ENCODE data around the gene FBRSL1. TPM values are rescaled to one million over a fixed set of nuclear protein-coding genes. Genes with fewer than 3 reads are reported as not detected.

Gene FBRSL1
- total and polyA plus RNA-seq, 2 donors (not counting 1 experiment from before 2014, with no cell fraction given) = 62.6 to 112 TPM

DNA sequence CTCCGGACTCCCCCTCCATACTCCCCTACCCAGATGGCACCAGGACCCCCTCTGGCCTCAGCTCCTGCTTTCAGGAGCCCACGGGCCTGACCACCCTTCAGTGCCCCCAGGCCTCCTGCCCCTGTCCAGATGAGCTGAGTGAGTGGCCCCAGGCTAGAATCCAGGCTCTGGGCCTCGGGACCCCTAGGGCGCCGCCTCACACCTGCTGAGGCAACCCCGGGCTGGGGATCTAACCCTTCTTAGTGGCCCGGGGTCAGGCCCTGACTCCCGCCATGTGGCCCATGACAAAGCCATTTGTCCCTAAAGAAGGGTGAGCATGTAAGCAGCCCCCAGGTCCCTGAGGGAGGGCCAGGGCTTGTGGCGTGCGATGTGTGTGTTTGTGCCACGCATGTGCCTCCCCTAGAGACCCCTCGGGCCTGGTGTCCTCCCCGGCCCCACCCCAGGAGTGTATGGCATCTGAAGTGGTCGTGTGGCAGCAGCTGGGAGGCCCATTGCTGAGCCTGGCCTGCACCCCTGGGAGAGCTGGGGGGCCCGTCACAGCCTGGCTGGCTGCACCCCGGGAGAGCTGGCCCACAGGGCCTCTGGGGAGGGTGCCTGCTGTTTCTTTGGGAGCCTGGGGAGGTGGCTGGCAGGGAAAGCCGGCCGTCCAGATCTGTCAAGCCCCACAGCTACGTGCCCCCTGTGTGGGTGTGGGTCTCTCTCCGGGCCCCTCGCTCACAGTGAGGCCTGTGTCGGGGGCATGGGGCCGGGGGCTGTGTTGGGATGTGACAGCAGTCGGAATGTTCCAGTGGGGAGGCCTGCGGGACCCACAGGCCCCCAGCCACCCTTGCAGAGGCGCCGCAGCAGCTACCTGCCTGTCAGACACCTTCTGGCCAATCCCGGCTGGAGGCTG, 7.8 kb downstream of the FBRSL1 start:
- no peak for ATAC-seq (ENCODE audit: low read depth)
- Histone ChIP-seq H4K20me1 (ENCODE audit: control insufficient read depth, insufficient read depth, low read length, poor library complexity, severe bottlenecking) (peaks cover 99% of the 10 kb centered on the region), H3K9me3 (ENCODE audit: control extremely low read depth in 1 of 3, control insufficient read depth in 2 of 3, insufficient read depth in 1 of 3, low read length in 2 of 3) (no peaks in the 10 kb centered on the region), H3K27me3 (replicated peaks in 1 of 4; ENCODE audit: control extremely low read depth in 1 of 4, control insufficient read depth in 3 of 4, insufficient read depth in 4 of 4, low read length in 3 of 4) (no peaks in the 10 kb centered on the region), H3K79me2 (ENCODE audit: control insufficient read depth, insufficient read depth, low read length) (peaks cover 99% of the 10 kb centered on the region), H3K36me3 (replicated peaks in 1 of 2; ENCODE audit: control extremely low read depth in 1 of 2, control insufficient read depth in 1 of 2, extremely low read depth in 1 of 2, insufficient read depth in 2 of 2, low read length in 1 of 2) (peaks cover 0 to 13% of the 10 kb centered on the region in 2 experiments), H3K4me3 (ENCODE audit: control extremely low read depth in 1 of 5, extremely low read depth in 1 of 5, insufficient read depth in 1 of 5, low read depth in 2 of 5, low read length in 4 of 5) (no peak overlapping the region), H3K27ac (ENCODE audit: low read length in 2 of 2) (no peak overlapping the region), H3K4me1 (ENCODE audit: control insufficient read depth in 2 of 2, insufficient read depth in 2 of 2, low read length in 2 of 2) (peaks cover 9 to 80% of the 10 kb centered on the region in 2 donors), H2AFZ (ENCODE audit: insufficient read depth, low read depth, low read length, poor library complexity, severe bottlenecking) (no peak overlapping the region), H3K4me2 (replicated peaks; ENCODE audit: low read depth, low read length, poor library complexity, severe bottlenecking) (peak overlapping the region; percentile 3), H3K9ac (ENCODE audit: low read length) (no peak overlapping the region)
- 79% methylated on average over 23 of the region's 28 CpGs for WGBS (ENCODE audit: insufficient coverage)
- Mint-ChIP-seq H3K27ac (no peak overlapping the region), H3K9me3 (ENCODE audit: insufficient read depth) (no peaks in the 10 kb centered on the region), H3K4me3 (no peak overlapping the region), H3K4me1 (peaks cover 59% of the 10 kb centered on the region), H3K27me3 (no peaks in the 10 kb centered on the region)
- no peak for DNase-seq
- intact Hi-C loops (cut with micrococcal nuclease) = no loop called here
- CTCF ChIA-PET = interaction anchor here (1.2 kb wide), 1 partner anchor 26 kb away, joined by 3 read pairs; no protein-coding TSS in a partner anchor
- POLR2A ChIA-PET = no interaction called here
- no peak for TF ChIP-seq EZH2 (IDR thresholded peaks at IDR 0.05; ENCODE audit: borderline replicate concordance, insufficient read depth, low read depth, low read length, poor library complexity, severe bottlenecking)
- TF ChIP-seq, protein P1, sequence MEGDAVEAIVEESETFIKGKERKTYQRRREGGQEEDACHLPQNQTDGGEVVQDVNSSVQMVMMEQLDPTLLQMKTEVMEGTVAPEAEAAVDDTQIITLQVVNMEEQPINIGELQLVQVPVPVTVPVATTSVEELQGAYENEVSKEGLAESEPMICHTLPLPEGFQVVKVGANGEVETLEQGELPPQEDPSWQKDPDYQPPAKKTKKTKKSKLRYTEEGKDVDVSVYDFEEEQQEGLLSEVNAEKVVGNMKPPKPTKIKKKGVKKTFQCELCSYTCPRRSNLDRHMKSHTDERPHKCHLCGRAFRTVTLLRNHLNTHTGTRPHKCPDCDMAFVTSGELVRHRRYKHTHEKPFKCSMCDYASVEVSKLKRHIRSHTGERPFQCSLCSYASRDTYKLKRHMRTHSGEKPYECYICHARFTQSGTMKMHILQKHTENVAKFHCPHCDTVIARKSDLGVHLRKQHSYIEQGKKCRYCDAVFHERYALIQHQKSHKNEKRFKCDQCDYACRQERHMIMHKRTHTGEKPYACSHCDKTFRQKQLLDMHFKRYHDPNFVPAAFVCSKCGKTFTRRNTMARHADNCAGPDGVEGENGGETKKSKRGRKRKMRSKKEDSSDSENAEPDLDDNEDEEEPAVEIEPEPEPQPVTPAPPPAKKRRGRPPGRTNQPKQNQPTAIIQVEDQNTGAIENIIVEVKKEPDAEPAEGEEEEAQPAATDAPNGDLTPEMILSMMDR (IDR thresholded peaks at IDR 0.05) = no peak

DNA sequence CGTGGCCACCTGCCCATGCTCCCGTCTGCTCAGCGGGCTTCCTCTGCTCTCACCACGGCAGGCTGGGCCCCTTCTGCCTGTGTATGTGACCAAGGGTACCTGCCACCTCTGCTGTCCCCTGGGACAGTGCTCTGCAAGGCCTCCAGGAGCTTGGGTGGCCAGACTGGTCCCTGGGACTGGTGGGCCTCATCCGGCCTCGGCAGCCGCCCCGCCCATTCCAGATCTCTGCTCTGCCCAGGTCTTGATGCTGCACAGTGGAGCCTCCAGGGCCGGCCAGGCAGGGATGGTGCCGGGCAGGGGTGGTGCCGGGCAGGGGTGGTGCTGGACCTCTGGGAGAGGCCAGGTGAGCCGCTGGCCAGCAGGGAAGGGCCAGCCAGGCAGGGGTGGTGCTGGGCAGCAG, 9.0 kb downstream of the FBRSL1 start:
- WGBS (ENCODE audit: insufficient coverage) = 93% methylated on average over 12 of the region's 12 CpGs
- Histone ChIP-seq H3K4me2 (replicated peaks; ENCODE audit: low read depth, low read length, poor library complexity, severe bottlenecking) (no peak overlapping the region), H3K79me2 (ENCODE audit: control insufficient read depth, insufficient read depth, low read length) (peaks cover 99% of the 10 kb centered on the region), H4K20me1 (ENCODE audit: control insufficient read depth, insufficient read depth, low read length, poor library complexity, severe bottlenecking) (peaks cover 99% of the 10 kb centered on the region), H3K27ac (ENCODE audit: low read length in 2 of 2) (no peak overlapping the region), H3K36me3 (replicated peaks in 1 of 2; ENCODE audit: control extremely low read depth in 1 of 2, control insufficient read depth in 1 of 2, extremely low read depth in 1 of 2, insufficient read depth in 2 of 2, low read length in 1 of 2) (peaks cover 0 to 13% of the 10 kb centered on the region in 2 experiments), H3K27me3 (replicated peaks in 1 of 4; ENCODE audit: control extremely low read depth in 1 of 4, control insufficient read depth in 3 of 4, insufficient read depth in 4 of 4, low read length in 3 of 4) (no peaks in the 10 kb centered on the region), H3K4me1 (ENCODE audit: control insufficient read depth in 2 of 2, insufficient read depth in 2 of 2, low read length in 2 of 2) (peaks cover 18 to 79% of the 10 kb centered on the region in 2 donors), H3K4me3 (ENCODE audit: control extremely low read depth in 1 of 5, extremely low read depth in 1 of 5, insufficient read depth in 1 of 5, low read depth in 2 of 5, low read length in 4 of 5) (no peak overlapping the region), H2AFZ (ENCODE audit: insufficient read depth, low read depth, low read length, poor library complexity, severe bottlenecking) (no peak overlapping the region), H3K9me3 (ENCODE audit: control extremely low read depth in 1 of 3, control insufficient read depth in 2 of 3, insufficient read depth in 1 of 3, low read length in 2 of 3) (no peaks in the 10 kb centered on the region), H3K9ac (ENCODE audit: low read length) (no peak overlapping the region)
- H3K27ac Mint-ChIP-seq = no peak overlapping the region
- no peak overlapping the region for H3K4me3 Mint-ChIP-seq
- no peak for ATAC-seq (ENCODE audit: low read depth)
- CTCF ChIA-PET = interaction anchor here (0.8 kb wide), 1 partner anchor 81 kb away, joined by 3 read pairs; no protein-coding TSS in a partner anchor
- DNase-seq = no peak
- TF ChIP-seq, protein P1 (IDR thresholded peaks at IDR 0.05) = no peak
- TF ChIP-seq EZH2 (IDR thresholded peaks at IDR 0.05; ENCODE audit: borderline replicate concordance, insufficient read depth, low read depth, low read length, poor library complexity, severe bottlenecking) = no peak
- POLR2A ChIA-PET = no interaction called here
- no peaks in the 10 kb centered on the region for H3K27me3 Mint-ChIP-seq
- peaks cover 56% of the 10 kb centered on the region for H3K4me1 Mint-ChIP-seq
- intact Hi-C loops (cut with micrococcal nuclease) = no loop called here
- H3K9me3 Mint-ChIP-seq (ENCODE audit: insufficient read depth) = no peaks in the 10 kb centered on the region
